ENCODE data around the gene FAM20B. TPM values are rescaled to one million over a fixed set of nuclear protein-coding genes. Genes with fewer than 3 reads are reported as not detected.

Gene FAM20B
- total and polyA plus RNA-seq, 9 donors, result 19.0 to 62.0 (median 49.1) TPM

GRCh38 chr1:179047636-179047997 is 21.9 kb downstream of the FAM20B start:
- Histone ChIP-seq H3K27ac (no peak overlapping the region), H3K27me3 (no peaks in the 10 kb centered on the region), H3K4me1 (ENCODE audit: insufficient read depth) (no peaks in the 10 kb centered on the region), H3K9me3 (no peaks in the 10 kb centered on the region), H3K4me3 (no peak overlapping the region), H3K36me3 (no peaks in the 10 kb centered on the region)
- intact Hi-C loops (cut with DNase I), result loop anchor here in 1 of 4 donors (5.0 kb wide), 1 partner anchor 1640 kb away; no protein-coding TSS in a partner anchor
- no peak for DNase-seq
- TF ChIP-seq CTCF (IDR thresholded peaks at IDR 0.05) (no peak), EP300 (IDR thresholded peaks at IDR 0.05) (no peak), POLR2A (IDR thresholded peaks at IDR 0.05) (no peak)

GRCh38 chr1:179048339-179049124 is 22.8 kb downstream of the FAM20B start:
- WGBS, 3 donors, result 97 to 100% (median 100%) methylated on average over 1 of the region's 1 CpG
- H3K36me3 ChIP-seq, result no peaks in the 10 kb centered on the region
- H3K27me3 ChIP-seq, result no peaks in the 10 kb centered on the region
- no peak for DNase-seq
- no peak overlapping the region for H3K27ac ChIP-seq
- TF ChIP-seq EP300 (IDR thresholded peaks at IDR 0.05), result no peak
- no peak for TF ChIP-seq CTCF (IDR thresholded peaks at IDR 0.05)
- TF ChIP-seq POLR2A (IDR thresholded peaks at IDR 0.05), result no peak
- H3K9me3 ChIP-seq, result no peaks in the 10 kb centered on the region
- intact Hi-C loops (cut with DNase I), result loop anchor here in 1 of 4 donors (5.0 kb wide), 1 partner anchor 1641 kb away; no protein-coding TSS in a partner anchor
- H3K4me1 ChIP-seq (ENCODE audit: insufficient read depth), result no peaks in the 10 kb centered on the region
- no peak overlapping the region for H3K4me3 ChIP-seq

- TF ChIP-seq EP300 (IDR thresholded peaks at IDR 0.05) (no peak), CTCF (IDR thresholded peaks at IDR 0.05) (no peak), POLR2A (IDR thresholded peaks at IDR 0.05) (no peak)
- DNase-seq, result no peak
- H3K27ac ChIP-seq, result no peak overlapping the region
- 79 to 88% (median 86%) methylated on average over 2 of the region's 2 CpGs for WGBS, 3 donors
- no peaks in the 10 kb centered on the region for H3K27me3 ChIP-seq
- no peaks in the 10 kb centered on the region for H3K4me1 ChIP-seq (ENCODE audit: insufficient read depth)
- intact Hi-C loops (cut with DNase I), result no loop called here
- no peaks in the 10 kb centered on the region for H3K9me3 ChIP-seq
- H3K36me3 ChIP-seq, result no peaks in the 10 kb centered on the region
- H3K4me3 ChIP-seq, result no peak overlapping the region
Observed at GRCh38 chr1:179052776-179053175, 27.1 kb downstream of the FAM20B start.

- TF ChIP-seq POLR2A (IDR thresholded peaks at IDR 0.05), result no peak
- TF ChIP-seq CTCF (IDR thresholded peaks at IDR 0.05), result no peak
- Histone ChIP-seq H3K27ac (no peak overlapping the region), H3K27me3 (no peaks in the 10 kb centered on the region), H3K4me1 (ENCODE audit: insufficient read depth) (no peaks in the 10 kb centered on the region), H3K36me3 (no peaks in the 10 kb centered on the region), H3K9me3 (no peaks in the 10 kb centered on the region), H3K4me3 (no peak overlapping the region)
- DNase-seq, result no peak
- WGBS, 3 donors, result 94 to 99% (median 95%) methylated on average over 2 of the region's 2 CpGs
- intact Hi-C loops (cut with DNase I), result no loop called here
Observed at GRCh38 chr1:179053486-179053885, 27.8 kb downstream of the FAM20B start.
